Measurements from ENCODE around the gene MYO1E. TPM values are rescaled to one million over a fixed set of nuclear protein-coding genes. Genes with fewer than 3 reads are reported as not detected.

Gene MYO1E
- total RNA-seq, 1 donor, result 93.5 TPM

DNA sequence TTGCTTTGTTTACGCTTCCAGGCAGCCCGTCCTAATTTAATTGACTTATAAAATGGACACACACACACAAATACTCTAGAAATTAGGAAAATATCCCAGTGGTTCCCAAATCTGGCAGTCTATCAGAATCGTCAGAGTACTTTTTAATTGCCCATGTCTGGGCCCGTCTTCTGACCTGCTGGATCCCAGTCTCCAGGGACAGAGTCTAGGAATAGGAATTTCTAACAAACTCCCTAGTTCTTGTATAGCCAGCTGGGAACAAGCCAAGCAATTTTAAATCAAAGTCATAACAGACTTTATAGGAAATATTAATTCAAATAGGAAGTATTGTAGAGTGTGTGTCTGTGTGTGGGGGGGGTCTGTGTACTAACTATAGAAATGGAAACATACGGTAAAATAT is 132.6 kb downstream of the MYO1E start:
- TF ChIP-seq, protein P1, sequence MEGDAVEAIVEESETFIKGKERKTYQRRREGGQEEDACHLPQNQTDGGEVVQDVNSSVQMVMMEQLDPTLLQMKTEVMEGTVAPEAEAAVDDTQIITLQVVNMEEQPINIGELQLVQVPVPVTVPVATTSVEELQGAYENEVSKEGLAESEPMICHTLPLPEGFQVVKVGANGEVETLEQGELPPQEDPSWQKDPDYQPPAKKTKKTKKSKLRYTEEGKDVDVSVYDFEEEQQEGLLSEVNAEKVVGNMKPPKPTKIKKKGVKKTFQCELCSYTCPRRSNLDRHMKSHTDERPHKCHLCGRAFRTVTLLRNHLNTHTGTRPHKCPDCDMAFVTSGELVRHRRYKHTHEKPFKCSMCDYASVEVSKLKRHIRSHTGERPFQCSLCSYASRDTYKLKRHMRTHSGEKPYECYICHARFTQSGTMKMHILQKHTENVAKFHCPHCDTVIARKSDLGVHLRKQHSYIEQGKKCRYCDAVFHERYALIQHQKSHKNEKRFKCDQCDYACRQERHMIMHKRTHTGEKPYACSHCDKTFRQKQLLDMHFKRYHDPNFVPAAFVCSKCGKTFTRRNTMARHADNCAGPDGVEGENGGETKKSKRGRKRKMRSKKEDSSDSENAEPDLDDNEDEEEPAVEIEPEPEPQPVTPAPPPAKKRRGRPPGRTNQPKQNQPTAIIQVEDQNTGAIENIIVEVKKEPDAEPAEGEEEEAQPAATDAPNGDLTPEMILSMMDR (IDR thresholded peaks at IDR 0.05; ENCODE audit: insufficient read depth, low read length), result no peak
- DNase-seq (ENCODE audit: low read depth), result no peak
- no peak overlapping the region for H3K4me3 ChIP-seq (ENCODE audit: low read depth, low read length)

DNA sequence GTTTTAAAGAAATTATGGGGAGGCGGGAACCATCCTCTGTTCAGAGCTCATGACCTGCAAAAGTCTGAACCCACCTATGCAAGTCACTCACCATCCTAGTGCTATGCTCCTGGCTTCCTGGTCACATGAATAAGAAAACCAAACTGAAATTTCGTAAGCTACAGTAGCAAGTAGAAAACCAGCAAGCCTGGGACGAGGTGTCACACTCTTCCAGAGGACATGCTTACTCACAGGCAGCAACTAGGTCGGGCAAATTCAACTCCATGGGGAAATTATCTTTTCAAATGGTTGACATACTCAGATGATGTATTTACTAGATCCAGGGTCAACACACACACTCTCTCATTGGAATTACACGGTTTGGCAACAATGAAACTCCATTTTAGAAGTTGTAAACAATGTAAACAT is 134.7 kb downstream of the MYO1E start:
- no peak for DNase-seq (ENCODE audit: low read depth)
- TF ChIP-seq, protein P1 (IDR thresholded peaks at IDR 0.05; ENCODE audit: insufficient read depth, low read length), result no peak
- no peak overlapping the region for H3K4me3 ChIP-seq (ENCODE audit: low read depth, low read length)

- no peak overlapping the region for H3K4me3 ChIP-seq (ENCODE audit: low read depth, low read length)
- TF ChIP-seq, protein P1 (IDR thresholded peaks at IDR 0.05; ENCODE audit: insufficient read depth, low read length), result no peak
- DNase-seq (ENCODE audit: low read depth), result no peak
Observed at GRCh38 chr15:59237119-59237855, 135.4 kb downstream of the MYO1E start.

- no peak for DNase-seq (ENCODE audit: low read depth)
- TF ChIP-seq, protein P1 (IDR thresholded peaks at IDR 0.05; ENCODE audit: insufficient read depth, low read length), result no peak
- no peak overlapping the region for H3K4me3 ChIP-seq (ENCODE audit: low read depth, low read length)
Observed at GRCh38 chr15:59236394-59236793, 136.3 kb downstream of the MYO1E start.

GRCh38 chr15:59232476-59232875 is 140.2 kb downstream of the MYO1E start:
- DNase-seq (ENCODE audit: low read depth), result peak; percentile 88
- TF ChIP-seq, protein P1 (IDR thresholded peaks at IDR 0.05; ENCODE audit: insufficient read depth, low read length), result no peak
- no peak overlapping the region for H3K4me3 ChIP-seq (ENCODE audit: low read depth, low read length)

DNA sequence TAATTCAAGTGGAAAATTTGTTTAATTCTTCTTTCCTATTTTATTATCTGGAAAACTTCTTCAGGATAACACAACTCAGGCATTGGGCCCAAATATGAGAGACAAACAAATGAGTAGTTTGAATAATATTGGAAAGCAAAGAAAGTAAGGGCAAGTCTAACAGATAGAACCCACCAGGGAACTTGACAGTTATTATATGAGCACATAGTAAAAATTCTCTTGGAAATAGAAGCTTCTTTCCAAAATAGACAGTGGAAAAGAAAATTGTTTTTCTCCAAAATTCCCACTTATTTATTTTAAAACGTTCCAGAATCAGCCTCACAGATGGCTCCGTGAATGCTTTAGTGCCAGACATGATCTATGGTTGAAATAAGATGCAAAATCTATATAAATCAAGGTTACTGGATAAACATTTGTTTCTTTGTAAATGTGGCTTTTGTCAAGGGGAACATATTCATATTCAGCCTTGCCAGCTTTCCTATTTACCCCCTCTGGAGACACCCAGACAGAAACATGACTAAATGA is 142.1 kb downstream of the MYO1E start:
- H3K4me3 ChIP-seq (ENCODE audit: low read depth, low read length), result no peak overlapping the region
- DNase-seq (ENCODE audit: low read depth), result no peak
- TF ChIP-seq, protein P1 (IDR thresholded peaks at IDR 0.05; ENCODE audit: insufficient read depth, low read length), result no peak

Measured in fibroblast of the aortic adventitia (primary cell).